ENCODE measurements around the gene N4BP2L2. TPM values are rescaled to one million over a fixed set of nuclear protein-coding genes. Genes with fewer than 3 reads are reported as not detected.

N4BP2L2 gene
- total and polyA plus RNA-seq, 2 of the 4 experiments (the other 2 are of a cell fraction): 28.7 to 34.6 TPM

DNA sequence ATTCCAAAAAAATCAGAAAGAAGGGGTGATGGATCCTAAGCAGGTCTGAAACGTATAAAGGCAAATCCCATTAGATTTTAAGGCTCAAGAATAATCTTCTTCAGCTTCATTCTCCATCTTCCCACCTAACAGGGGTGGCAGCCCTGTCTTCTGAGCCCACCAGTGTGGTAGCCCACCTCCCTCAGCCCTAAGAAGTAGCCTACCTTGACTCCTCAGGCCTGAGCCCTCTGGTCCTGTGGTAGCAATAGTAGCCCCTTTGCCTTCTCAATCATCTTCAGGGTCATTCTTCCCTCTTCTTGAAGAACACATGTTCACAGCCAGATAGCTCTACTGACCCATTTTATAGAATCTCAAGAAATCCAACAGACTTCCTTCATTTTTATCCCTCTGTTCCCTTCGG lies 33.7 kb downstream of the N4BP2L2 start:
- H3K18ac ChIP-seq (ENCODE audit: low read depth, low read length): no peak overlapping the region
- TF ChIP-seq MAFK (IDR thresholded peaks at IDR 0.05; ENCODE audit: low read depth, low read length) (no peak), BHLHE40 (IDR thresholded peaks at IDR 0.05; ENCODE audit: low read depth, low read length) (no peak), NFE2L2 (IDR thresholded peaks at IDR 0.05; ENCODE audit: low read depth, low read length) (no peak), RFX5 (IDR thresholded peaks at IDR 0.05; ENCODE audit: low read depth, low read length) (no peak), CHD1 (IDR thresholded peaks at IDR 0.05; ENCODE audit: low read depth, low read length) (no peak), RAD21 (IDR thresholded peaks at IDR 0.05; ENCODE audit: low read length) (no peak), MAZ (IDR thresholded peaks at IDR 0.05; ENCODE audit: borderline replicate concordance, low read depth, low read length) (no peak), POLR2A (IDR thresholded peaks at IDR 0.05; ENCODE audit: low read depth, low read length) (no peak), RCOR1 (IDR thresholded peaks at IDR 0.05; ENCODE audit: insufficient replicate concordance, low read length) (no peak), CEBPB (IDR thresholded peaks at IDR 0.05; ENCODE audit: low read depth, low read length) (no peak), SMC3 (IDR thresholded peaks at IDR 0.05; ENCODE audit: low read depth, low read length) (no peak), MXI1 (IDR thresholded peaks at IDR 0.05; ENCODE audit: borderline replicate concordance, low read depth, low read length) (no peak), FOS (IDR thresholded peaks at IDR 0.05; ENCODE audit: low read depth, low read length) (no peak)
- TF ChIP-seq, protein P1, sequence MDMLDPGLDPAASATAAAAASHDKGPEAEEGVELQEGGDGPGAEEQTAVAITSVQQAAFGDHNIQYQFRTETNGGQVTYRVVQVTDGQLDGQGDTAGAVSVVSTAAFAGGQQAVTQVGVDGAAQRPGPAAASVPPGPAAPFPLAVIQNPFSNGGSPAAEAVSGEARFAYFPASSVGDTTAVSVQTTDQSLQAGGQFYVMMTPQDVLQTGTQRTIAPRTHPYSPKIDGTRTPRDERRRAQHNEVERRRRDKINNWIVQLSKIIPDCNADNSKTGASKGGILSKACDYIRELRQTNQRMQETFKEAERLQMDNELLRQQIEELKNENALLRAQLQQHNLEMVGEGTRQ (IDR thresholded peaks at IDR 0.05; ENCODE audit: low read depth, low read length): no peak
- TF ChIP-seq, protein P2, sequence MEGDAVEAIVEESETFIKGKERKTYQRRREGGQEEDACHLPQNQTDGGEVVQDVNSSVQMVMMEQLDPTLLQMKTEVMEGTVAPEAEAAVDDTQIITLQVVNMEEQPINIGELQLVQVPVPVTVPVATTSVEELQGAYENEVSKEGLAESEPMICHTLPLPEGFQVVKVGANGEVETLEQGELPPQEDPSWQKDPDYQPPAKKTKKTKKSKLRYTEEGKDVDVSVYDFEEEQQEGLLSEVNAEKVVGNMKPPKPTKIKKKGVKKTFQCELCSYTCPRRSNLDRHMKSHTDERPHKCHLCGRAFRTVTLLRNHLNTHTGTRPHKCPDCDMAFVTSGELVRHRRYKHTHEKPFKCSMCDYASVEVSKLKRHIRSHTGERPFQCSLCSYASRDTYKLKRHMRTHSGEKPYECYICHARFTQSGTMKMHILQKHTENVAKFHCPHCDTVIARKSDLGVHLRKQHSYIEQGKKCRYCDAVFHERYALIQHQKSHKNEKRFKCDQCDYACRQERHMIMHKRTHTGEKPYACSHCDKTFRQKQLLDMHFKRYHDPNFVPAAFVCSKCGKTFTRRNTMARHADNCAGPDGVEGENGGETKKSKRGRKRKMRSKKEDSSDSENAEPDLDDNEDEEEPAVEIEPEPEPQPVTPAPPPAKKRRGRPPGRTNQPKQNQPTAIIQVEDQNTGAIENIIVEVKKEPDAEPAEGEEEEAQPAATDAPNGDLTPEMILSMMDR (conservative IDR thresholded peaks at IDR 0.05; ENCODE audit: low read depth, low read length): no peak
- TF ChIP-seq, protein P3, sequence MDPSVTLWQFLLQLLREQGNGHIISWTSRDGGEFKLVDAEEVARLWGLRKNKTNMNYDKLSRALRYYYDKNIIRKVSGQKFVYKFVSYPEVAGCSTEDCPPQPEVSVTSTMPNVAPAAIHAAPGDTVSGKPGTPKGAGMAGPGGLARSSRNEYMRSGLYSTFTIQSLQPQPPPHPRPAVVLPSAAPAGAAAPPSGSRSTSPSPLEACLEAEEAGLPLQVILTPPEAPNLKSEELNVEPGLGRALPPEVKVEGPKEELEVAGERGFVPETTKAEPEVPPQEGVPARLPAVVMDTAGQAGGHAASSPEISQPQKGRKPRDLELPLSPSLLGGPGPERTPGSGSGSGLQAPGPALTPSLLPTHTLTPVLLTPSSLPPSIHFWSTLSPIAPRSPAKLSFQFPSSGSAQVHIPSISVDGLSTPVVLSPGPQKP (IDR thresholded peaks at IDR 0.05; ENCODE audit: borderline replicate concordance, low read depth, low read length): no peak
- no TSS peak for BruUV-seq (replicated peaks)
- no peaks in the 10 kb centered on the region for H3K27me3 ChIP-seq (ENCODE audit: control insufficient read depth, insufficient read depth, low read length)
- ChIA-PET CTCF (no interaction called here), POLR2A (ENCODE audit: unreplicated experiment) (no interaction called here)
- H3K27ac ChIP-seq (ENCODE audit: insufficient read depth, low read length): no peak overlapping the region
- intact Hi-C loops (cut with micrococcal nuclease) (no loop called here), dilution Hi-C loops (cut with HindIII; ENCODE audit: low sequenced_read_pairs, unreplicated experiment) (no loop called here), in situ Hi-C loops (cut with MboI; ENCODE audit: low sequenced_read_pairs) (no loop called here)
- H2AFZ ChIP-seq (replicated peaks; ENCODE audit: low read length, poor library complexity): no peak overlapping the region
- H2AK5ac ChIP-seq (ENCODE audit: low read depth, low read length): no peak overlapping the region
- no peak overlapping the region for H3K23ac ChIP-seq (ENCODE audit: low read depth, low read length)
- ATAC-seq (ENCODE audit: low read depth) (no peak), DNase-seq (no peak)
- H3K4ac ChIP-seq (ENCODE audit: low read depth, low read length): no peak overlapping the region
- no peaks in the 10 kb centered on the region for H3K9me3 ChIP-seq (ENCODE audit: control insufficient read depth, insufficient read depth, low read length)
- H3K9me1 ChIP-seq (ENCODE audit: insufficient read depth, low read length): no peaks in the 10 kb centered on the region
- no peak overlapping the region for H4K5ac ChIP-seq (ENCODE audit: low read depth, low read length)
- H3K4me3 ChIP-seq (ENCODE audit: insufficient read depth, low read depth, low read length): no peak overlapping the region
- H4K20me1 ChIP-seq (ENCODE audit: insufficient read depth, low read length): no peaks in the 10 kb centered on the region
- H3K56ac ChIP-seq (ENCODE audit: extremely low read depth, insufficient read depth, low read length): no peak overlapping the region
- no peak overlapping the region for H3K14ac ChIP-seq (replicated peaks; ENCODE audit: low read depth, low read length)
- no peak overlapping the region for H4K91ac ChIP-seq (ENCODE audit: insufficient read depth, low read depth, low read length)
- no peak overlapping the region for H2AK9ac ChIP-seq (replicated peaks; ENCODE audit: low read depth, low read length, poor library complexity)
- no peak overlapping the region for H4K8ac ChIP-seq (ENCODE audit: low read depth in 2 of 2, low read length in 2 of 2)
- H2BK120ac ChIP-seq (ENCODE audit: low read depth, low read length): no peak overlapping the region
- H3K4me1 ChIP-seq (ENCODE audit: control insufficient read depth, insufficient read depth, low read length): no peaks in the 10 kb centered on the region
- no peak overlapping the region for H2BK20ac ChIP-seq (ENCODE audit: low read depth, low read length)
- H3K36me3 ChIP-seq (ENCODE audit: control insufficient read depth, insufficient read depth, low read length): peaks cover 7% of the 10 kb centered on the region
- peaks cover 4 to 5% of the 10 kb centered on the region in 2 experiments; a peak in 3 of 4 replicates for H3K79me1 ChIP-seq (ENCODE audit: low read depth in 1 of 2, low read length in 2 of 2)
- H2BK5ac ChIP-seq (ENCODE audit: low read depth, low read length, poor library complexity, severe bottlenecking): no peak overlapping the region
- H3K4me2 ChIP-seq (ENCODE audit: low read depth, low read length): no peak overlapping the region
- WGBS, 2 experiments (ENCODE audit: extremely low coverage in 2 of 2, insufficient read length in 1 of 2): no CpG with 5 or more reads among the region's 2 CpGs
- H2BK15ac ChIP-seq (ENCODE audit: low read depth, low read length): no peak overlapping the region
- H3K9ac ChIP-seq (ENCODE audit: low read depth, low read length): no peak overlapping the region

Data from IMR-90 (cell line).